ENCODE measurements around the gene GPRIN3. TPM values are rescaled to one million over a fixed set of nuclear protein-coding genes. Genes with fewer than 3 reads are reported as not detected.

The GPRIN3 gene
- total RNA-seq, 1 donor from 2014 or later, result not detected

DNA sequence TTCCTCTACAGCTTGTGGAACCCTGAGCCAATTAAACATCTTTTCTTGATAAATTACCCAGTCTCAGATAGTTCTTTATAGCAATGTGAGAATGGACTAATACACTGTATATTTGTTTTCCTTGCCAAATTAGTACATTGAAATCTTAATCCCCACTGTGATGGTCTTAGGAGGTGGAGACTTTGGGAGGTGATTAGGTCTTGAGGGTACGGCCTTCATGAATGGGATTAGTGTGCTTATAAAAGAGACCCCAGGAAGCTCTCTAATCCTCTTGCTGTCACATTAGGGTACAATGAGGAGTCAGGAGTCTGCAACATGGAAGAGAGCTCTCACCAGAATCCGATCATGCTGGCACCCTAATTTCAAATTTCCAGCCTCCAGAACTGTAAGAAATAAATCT is 109.7 kb downstream of the GPRIN3 start:
- no peak overlapping the region for H3K4me3 ChIP-seq (ENCODE audit: low read depth, low read length)
- TF ChIP-seq, protein P1, sequence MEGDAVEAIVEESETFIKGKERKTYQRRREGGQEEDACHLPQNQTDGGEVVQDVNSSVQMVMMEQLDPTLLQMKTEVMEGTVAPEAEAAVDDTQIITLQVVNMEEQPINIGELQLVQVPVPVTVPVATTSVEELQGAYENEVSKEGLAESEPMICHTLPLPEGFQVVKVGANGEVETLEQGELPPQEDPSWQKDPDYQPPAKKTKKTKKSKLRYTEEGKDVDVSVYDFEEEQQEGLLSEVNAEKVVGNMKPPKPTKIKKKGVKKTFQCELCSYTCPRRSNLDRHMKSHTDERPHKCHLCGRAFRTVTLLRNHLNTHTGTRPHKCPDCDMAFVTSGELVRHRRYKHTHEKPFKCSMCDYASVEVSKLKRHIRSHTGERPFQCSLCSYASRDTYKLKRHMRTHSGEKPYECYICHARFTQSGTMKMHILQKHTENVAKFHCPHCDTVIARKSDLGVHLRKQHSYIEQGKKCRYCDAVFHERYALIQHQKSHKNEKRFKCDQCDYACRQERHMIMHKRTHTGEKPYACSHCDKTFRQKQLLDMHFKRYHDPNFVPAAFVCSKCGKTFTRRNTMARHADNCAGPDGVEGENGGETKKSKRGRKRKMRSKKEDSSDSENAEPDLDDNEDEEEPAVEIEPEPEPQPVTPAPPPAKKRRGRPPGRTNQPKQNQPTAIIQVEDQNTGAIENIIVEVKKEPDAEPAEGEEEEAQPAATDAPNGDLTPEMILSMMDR (IDR thresholded peaks at IDR 0.05; ENCODE audit: insufficient read depth, low read length, severe bottlenecking), result no peak
- DNase-seq (ENCODE audit: low read depth) (no peak), FAIRE-seq (no peak)
- no peaks in the 10 kb centered on the region for H3K27me3 ChIP-seq (ENCODE audit: control insufficient read depth, insufficient read depth, low read length)
- no peaks in the 10 kb centered on the region for H3K36me3 ChIP-seq (ENCODE audit: control insufficient read depth, insufficient read depth, low read length)

DNA sequence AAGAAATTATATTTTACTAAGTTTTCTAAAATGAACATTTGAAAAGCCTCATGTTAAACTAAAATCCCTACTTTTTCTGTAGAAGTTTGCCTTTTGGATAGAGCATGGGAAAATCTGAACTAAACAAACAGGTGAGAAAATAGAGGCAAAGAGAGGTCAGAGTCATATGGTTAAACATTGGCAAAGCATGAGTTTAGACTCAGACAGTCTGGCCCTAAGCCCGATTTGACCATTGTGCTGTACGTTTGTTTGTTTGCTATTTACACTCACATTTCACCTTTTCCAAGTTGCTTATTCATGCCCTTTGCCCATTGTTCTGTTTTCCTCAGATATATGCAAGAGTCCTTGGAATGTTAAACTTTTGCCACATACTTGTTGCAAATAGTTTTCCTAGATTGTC is 110.9 kb downstream of the GPRIN3 start:
- H3K27me3 ChIP-seq (ENCODE audit: control insufficient read depth, insufficient read depth, low read length), result no peaks in the 10 kb centered on the region
- TF ChIP-seq, protein P1 (IDR thresholded peaks at IDR 0.05; ENCODE audit: insufficient read depth, low read length, severe bottlenecking), result no peak
- DNase-seq (ENCODE audit: low read depth) (no peak), FAIRE-seq (peak; percentile 23)
- H3K36me3 ChIP-seq (ENCODE audit: control insufficient read depth, insufficient read depth, low read length), result no peaks in the 10 kb centered on the region
- H3K4me3 ChIP-seq (ENCODE audit: low read depth, low read length), result no peak overlapping the region

DNA sequence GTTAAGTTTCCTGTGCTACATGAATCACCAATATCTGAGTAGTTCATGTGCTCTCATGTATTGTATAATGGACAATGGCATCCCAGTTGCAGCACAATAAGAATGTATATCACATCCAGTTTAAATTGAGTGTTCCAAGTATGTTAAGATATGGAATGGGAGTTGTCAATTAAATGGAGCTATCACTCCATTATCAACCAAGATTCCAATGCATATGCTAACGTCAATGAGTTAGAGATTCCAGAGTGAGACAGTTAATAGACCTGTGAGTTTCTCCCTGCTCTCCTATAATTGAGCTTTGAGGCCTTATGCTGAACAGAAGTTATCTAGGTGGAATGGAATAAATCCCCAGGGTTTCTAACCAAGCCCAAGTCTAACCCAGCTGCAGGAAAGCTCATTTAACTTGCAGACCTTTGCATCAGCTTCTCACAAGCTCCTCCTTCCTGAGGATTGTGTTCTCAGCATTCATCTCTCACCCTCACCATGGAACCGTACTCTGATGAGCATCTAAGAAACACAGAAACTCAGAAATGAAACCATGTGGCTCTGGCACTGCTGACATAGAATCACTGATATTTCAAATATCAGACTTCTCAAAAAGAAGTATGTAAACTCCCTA is 111.4 kb downstream of the GPRIN3 start:
- TF ChIP-seq, protein P1 (IDR thresholded peaks at IDR 0.05; ENCODE audit: insufficient read depth, low read length, severe bottlenecking), result no peak
- DNase-seq (ENCODE audit: low read depth) (no peak), FAIRE-seq (no peak)
- no peaks in the 10 kb centered on the region for H3K36me3 ChIP-seq (ENCODE audit: control insufficient read depth, insufficient read depth, low read length)
- no peak overlapping the region for H3K4me3 ChIP-seq (ENCODE audit: low read depth, low read length)
- no peaks in the 10 kb centered on the region for H3K27me3 ChIP-seq (ENCODE audit: control insufficient read depth, insufficient read depth, low read length)

DNA sequence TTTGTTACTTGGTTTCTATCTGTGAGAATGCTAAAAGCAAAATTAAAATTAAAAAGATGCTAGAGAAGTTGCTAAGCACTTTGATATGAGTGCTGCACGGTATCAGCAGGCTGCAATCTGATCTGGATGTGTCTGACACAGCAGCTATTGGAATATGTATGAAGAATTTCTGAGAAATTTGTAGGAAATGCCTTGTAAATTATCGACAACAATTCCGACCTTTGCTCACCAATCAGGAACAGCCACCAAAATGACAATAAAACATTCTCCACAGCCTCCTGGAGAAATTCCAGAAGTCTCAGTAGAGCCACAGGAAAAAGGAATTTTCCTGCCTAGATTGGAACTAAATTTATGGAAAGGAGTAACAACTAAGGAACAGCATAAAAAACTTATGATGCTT is 113.8 kb downstream of the GPRIN3 start:
- TF ChIP-seq, protein P1 (IDR thresholded peaks at IDR 0.05; ENCODE audit: insufficient read depth, low read length, severe bottlenecking), result no peak
- DNase-seq (ENCODE audit: low read depth) (no peak), FAIRE-seq (no peak)
- no peak overlapping the region for H3K4me3 ChIP-seq (ENCODE audit: low read depth, low read length)
- H3K36me3 ChIP-seq (ENCODE audit: control insufficient read depth, insufficient read depth, low read length), result no peaks in the 10 kb centered on the region
- no peaks in the 10 kb centered on the region for H3K27me3 ChIP-seq (ENCODE audit: control insufficient read depth, insufficient read depth, low read length)

Other genes starting within 250 kb of the GPRIN3 start
- 9.0 and 9.2 TPM in 2 replicates for gene TIGD2, start 196.3 kb downstream of the GPRIN3 start, total RNA-seq